HG03060 (cell line): ENCODE data around the gene C1orf74.
A peak's percentile ranks its signal among the peaks of the same experiment; 100 is the strongest.

Experiments used
- ATAC-seq: cut with Tn5 transposase; IDR thresholded peaks from one replicate; pipeline ENCODE4 v1.9.1; 2021; ENCODE audit warnings: low read depth, moderate number of reproducible peaks; ENCODE audit not compliant: unreplicated experiment

Gene C1orf74

DNA sequence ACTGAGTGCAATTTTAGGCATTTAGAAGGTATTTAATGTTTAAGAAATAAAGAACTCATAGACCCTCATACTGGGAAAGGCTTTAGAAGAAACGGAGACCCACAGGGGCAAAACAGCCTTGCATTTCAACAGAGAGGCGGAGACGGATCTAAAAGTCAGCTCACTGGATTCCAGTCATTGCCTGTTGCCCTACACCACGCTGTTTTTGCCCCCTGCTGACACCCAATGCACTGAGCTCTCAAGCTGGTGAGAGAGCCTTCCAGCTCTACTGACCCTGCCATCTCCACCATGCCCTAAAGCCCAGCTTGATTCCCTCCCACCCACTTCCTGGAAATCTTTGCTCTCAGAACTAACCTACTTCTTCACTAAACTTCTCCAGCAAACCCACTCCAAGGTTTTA, 35.7 kb downstream of the C1orf74 start:
- no peak for ATAC-seq

DNA sequence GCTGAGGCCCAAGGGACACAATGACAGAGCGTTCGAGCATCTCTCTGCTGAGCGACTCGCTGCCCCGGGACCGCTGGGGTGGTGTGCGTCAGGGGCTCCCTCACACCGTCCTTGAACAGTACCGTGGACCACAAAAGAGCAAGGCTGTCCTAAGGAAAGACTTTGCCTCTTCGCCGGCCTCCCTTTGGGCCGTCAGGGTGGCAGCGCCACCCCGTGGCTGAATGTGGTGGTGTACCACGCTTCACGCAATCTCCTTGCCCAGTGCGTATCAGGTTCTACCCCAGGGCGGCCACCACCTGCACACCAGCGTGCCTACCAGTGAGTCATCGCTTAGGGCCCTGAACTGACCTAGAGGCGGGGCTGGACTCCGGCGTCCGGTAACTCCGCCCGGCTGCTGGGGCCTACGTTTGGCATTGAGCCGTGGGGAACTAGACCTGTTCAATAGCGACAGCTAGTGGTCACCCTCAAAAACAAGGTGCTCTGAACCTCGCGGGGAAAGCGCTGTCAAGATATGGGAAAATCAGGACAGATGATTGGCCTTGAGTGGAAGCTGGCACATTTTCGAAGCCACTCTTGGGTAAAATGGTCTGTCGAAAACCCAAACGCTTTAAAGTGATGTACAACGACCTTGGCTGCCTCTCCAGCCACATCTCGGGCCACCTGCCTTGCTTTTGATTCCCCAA, 36.6 kb downstream of the C1orf74 start:
- ATAC-seq, result peak; percentile 66

GRCh38 chr1:209746451-209747165, 37.8 kb downstream of the C1orf74 start:
- ATAC-seq, result no peak

DNA sequence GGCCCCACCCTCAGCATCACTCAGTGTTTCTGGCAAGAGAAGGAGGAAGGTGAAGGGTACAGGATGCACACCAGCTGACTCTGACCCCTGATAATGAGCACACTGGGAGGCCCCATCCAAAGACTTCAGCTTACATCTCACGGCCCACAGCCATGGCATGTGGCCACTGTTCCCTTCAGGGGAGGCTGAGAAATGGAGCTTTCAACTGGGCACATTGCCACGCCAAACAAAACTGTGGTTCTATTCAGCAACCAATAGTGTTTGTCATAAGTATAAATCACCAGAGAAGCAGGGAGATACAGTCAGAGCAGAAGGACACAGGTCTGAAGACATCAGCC, 41.2 kb downstream of the C1orf74 start:
- no peak for ATAC-seq

DNA sequence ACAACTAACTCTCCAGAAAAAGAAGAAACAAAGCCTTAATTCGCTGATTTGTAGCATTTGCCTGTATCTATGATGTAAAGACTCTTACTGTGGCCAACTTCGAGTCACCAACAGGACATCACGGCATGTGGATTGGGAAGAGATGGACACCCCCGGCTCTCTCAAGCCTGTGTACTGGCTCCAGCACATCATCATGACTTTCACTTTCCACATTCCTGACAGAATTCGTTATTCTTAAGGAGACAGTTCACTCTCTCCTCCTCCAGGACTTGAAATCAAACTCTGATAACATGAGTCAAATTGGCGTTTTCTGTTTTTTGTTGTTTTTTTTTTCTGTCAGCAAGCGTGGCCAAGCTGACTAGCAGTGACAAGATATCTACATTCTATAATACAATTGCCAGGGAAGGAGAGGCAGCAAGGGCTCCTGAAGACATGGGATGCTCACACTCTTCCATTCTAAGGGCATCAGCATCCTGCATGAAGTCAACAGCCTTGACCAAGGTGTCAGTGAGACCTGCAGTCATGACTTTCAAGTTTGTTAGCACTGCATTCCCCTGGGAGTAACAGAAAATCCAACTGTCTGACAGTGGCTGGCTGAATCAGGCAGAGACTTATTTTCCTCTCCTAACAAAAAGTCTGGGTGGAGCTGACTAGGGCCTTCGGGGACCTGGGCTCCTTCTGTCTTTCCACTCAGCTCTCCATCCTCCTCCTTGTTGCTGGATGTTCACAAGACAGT, 41.8 kb downstream of the C1orf74 start:
- ATAC-seq, result no peak

GRCh38 chr1:209741889-209742288, 42.5 kb downstream of the C1orf74 start:
- ATAC-seq, result no peak

GRCh38 chr1:209741193-209741592, 43.2 kb downstream of the C1orf74 start:
- ATAC-seq, result no peak

DNA sequence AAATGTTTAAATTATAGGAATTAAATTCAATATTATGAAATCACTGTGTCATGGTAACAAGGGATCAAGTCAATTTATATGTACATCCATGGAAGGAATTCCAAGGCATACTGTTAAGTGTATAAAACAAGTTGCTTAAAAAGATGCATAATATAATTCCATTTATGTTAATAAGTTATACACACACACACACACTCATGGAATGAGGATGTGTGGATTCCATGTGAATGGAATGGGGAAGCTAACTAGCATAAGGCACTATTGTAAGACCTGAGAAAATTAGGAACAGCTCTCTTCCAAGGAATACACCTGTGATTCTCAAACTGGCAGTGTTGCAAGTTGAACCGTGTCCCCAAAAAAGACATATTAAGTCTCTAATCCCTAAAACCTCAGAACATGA, 46.1 kb downstream of the C1orf74 start:
- ATAC-seq, result no peak

DNA sequence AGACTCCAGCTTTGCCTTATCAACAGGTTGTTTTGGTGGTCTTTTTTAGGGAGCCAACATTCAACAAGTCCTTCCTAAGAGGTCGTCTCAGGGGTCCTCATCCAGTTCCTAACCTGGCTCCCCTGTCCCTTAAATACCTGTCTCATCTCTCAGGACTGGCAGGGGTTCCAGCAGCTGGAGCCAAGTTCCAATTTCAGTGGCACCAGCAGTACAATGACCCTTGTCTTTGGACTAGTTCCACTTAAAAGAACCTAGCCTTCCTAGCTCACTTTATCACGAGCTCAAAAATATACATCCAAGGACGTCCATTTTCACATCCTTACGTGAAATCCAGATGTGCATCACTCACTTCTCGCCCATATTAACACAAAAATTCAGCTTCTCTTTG, 47.2 kb downstream of the C1orf74 start:
- no peak for ATAC-seq

- ATAC-seq, result no peak
Observed at GRCh38 chr1:209736490-209737117, 47.8 kb downstream of the C1orf74 start.

- no peak for ATAC-seq
Observed at GRCh38 chr1:209733409-209734192, 50.8 kb downstream of the C1orf74 start.

DNA sequence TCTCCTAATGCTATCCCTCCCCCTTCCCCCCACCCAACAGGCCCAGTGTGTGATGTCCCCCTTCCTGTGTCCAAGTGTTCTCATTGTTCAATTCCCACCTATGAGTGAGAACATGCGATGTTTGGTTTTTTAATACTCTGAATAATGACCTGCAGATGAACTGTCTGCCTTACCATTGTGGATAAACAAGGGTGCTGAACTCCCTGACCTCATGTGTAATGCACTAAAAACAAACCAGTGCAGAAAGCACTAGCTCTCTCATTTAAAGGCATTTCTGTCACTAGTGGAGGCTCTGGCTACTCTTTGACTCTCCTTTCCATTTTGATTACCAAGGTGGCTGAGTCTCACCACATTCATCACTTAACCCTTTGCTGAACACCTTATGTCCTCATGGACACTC, 51.6 kb downstream of the C1orf74 start:
- ATAC-seq, result no peak

- no peak for ATAC-seq
Observed at GRCh38 chr1:209729436-209729835, 54.9 kb downstream of the C1orf74 start.
